Measurements from ENCODE around the gene SCO2. TPM values are rescaled to one million over a fixed set of nuclear protein-coding genes. Genes with fewer than 3 reads are reported as not detected.

Gene SCO2
- total and polyA plus RNA-seq, 2 of the 13 experiments (the other 11 are each of a cell fraction or from before 2014, with no cell fraction given) = 0.32 to 3.7 TPM

- TF ChIP-seq ZNF878 (CRISPR knock-in tag; IDR thresholded peaks at IDR 0.05) = no peak
- TF ChIP-seq PITX1 (CRISPR knock-in tag; IDR thresholded peaks at IDR 0.05) = no peak
- no peak for TF ChIP-seq ATF6 (CRISPR knock-in tag; conservative IDR thresholded peaks at IDR 0.05)
- TF ChIP-seq MYC (CRISPR knock-in tag; IDR thresholded peaks at IDR 0.05; ENCODE audit: borderline replicate concordance) = peak; percentile 75; the same call in 1 of the 2 replicates
- TF ChIP-seq STAG1 (CRISPR knock-in tag; IDR thresholded peaks at IDR 0.05) = peak; percentile 39; the same call in 1 of the 2 replicates
- TF ChIP-seq ZNF639 (CRISPR knock-in tag; conservative IDR thresholded peaks at IDR 0.05) = peak; percentile 80
- no peak for TF ChIP-seq BCL3 (CRISPR knock-in tag; IDR thresholded peaks at IDR 0.05)
- TF ChIP-seq ZNF616 (CRISPR knock-in tag; IDR thresholded peaks at IDR 0.05; ENCODE audit: low read depth) = peak; percentile 56; the same call in 1 of the 2 replicates
- TF ChIP-seq DR1 (CRISPR knock-in tag; IDR thresholded peaks at IDR 0.05) = peak; percentile 64; the same call in 1 of the 2 replicates
- no peak for TF ChIP-seq GMEB2 (CRISPR knock-in tag; IDR thresholded peaks at IDR 0.05; ENCODE audit: low read depth)
- 0 out of 2 replicates have a peak, but pooled peaks have one; percentile 61 for TF ChIP-seq FLYWCH1 (CRISPR knock-in tag; IDR thresholded peaks at IDR 0.05)
- TF ChIP-seq SMYD3 (CRISPR knock-in tag; IDR thresholded peaks at IDR 0.05) = no peak
- TF ChIP-seq ZNF280D (CRISPR knock-in tag; IDR thresholded peaks at IDR 0.05) = no peak
- peak; percentile 83 for TF ChIP-seq SAP130 (CRISPR knock-in tag; IDR thresholded peaks at IDR 0.05; ENCODE audit: low read depth)
- no peak for TF ChIP-seq SIX4 (CRISPR knock-in tag; IDR thresholded peaks at IDR 0.05)
- TF ChIP-seq IRF9 (CRISPR knock-in tag; IDR thresholded peaks at IDR 0.05; ENCODE audit: borderline replicate concordance) = peak; percentile 52; the same call in 1 of the 2 replicates
- TF ChIP-seq CEBPG (CRISPR knock-in tag; IDR thresholded peaks at IDR 0.05) = no peak
- peak; percentile 83 for TF ChIP-seq ZNF350 (CRISPR knock-in tag; IDR thresholded peaks at IDR 0.05; ENCODE audit: borderline replicate concordance, low read depth)
Measured at GRCh38 chr22:50525104-50525857, at the start of gene SCO2 (continued).

Measured in HepG2 (cell line).